Uterus (tissue), 4 donors: ENCODE measurements around the gene RTL1. TPM values are rescaled to one million over a fixed set of nuclear protein-coding genes. Genes with fewer than 3 reads are reported as not detected.

ENCODE experiments used
- DNase-seq, 2 donors: peaks; one replicate each; pipeline ENCODE4 v3.0.0-alpha.2; 2019 to 2020
- H3K27ac ChIP-seq, 2 donors: fragments of 200-600 bp; sonication (generic); 1 replicate in 1 of 2; 2 replicates in 1 of 2; pipeline ENCODE4 v1.5.1; 2016 to 2018
- H3K27me3 ChIP-seq, 2 donors: fragments of 200-600 bp; sonication (generic); one replicate each; pipeline ENCODE4 v1.5.1; 2018 to 2019; ENCODE audit warnings: control low read depth in 1 of 2
- H3K36me3 ChIP-seq, 2 donors: fragments of 200-600 bp; sonication (generic); one replicate each; pipeline ENCODE4 v1.5.1; 2019; ENCODE audit warnings: control low read depth in 1 of 2
- H3K4me1 ChIP-seq, 2 donors: fragments of 200-600 bp; sonication (generic); one replicate each; pipeline ENCODE4 v1.5.1; 2018 to 2019; ENCODE audit warnings: control low read depth in 1 of 2
- H3K4me3 ChIP-seq, 2 donors: fragments of 200-600 bp; sonication (generic); 1 replicate in 1 of 2; 2 replicates in 1 of 2; pipeline ENCODE4 v1.5.1; 2018 to 2019; ENCODE audit warnings: mild to moderate bottlenecking in 1 of 2
- H3K9me3 ChIP-seq, 2 donors: fragments of 200-600 bp; sonication (generic); one replicate each; pipeline ENCODE4 v1.5.1; 2019; ENCODE audit warnings: control low read depth in 1 of 2
- CTCF ChIP-seq, 4 experiments: fragments of 200-600 bp in 2 of 4; fragments of 450-650 bp in 2 of 4; sonication (generic) in 2 of 4; IDR thresholded peaks; one replicate each; pipeline ENCODE4 v1.5.1; 2016 to 2019; ENCODE audit warnings: antibody characterized with exemption in 4 of 4, mild to moderate bottlenecking in 2 of 4, moderate library complexity in 1 of 4
- POLR2A ChIP-seq, 2 donors: fragments of 450-650 bp; IDR thresholded peaks; one replicate each; pipeline ENCODE4 v1.6.1; 2016; ENCODE audit warnings: antibody characterized with exemption in 2 of 2, mild to moderate bottlenecking in 1 of 2, moderate library complexity in 1 of 2
- intact Hi-C: fragments of 100-400 bp; cut with DNase I; formaldehyde crosslinking; loops from one replicate; pipeline ENCODE4 v1.15.1; 2023; ENCODE audit warnings: low total_unique reads
- total RNA-seq, 4 donors: library from RNA; depleted of rRNA in 3 of 4; stranded (reverse); fragments of >200 nt in 3 of 4; gene quantifications; one replicate each; pipeline versions ENCODE4 v1.1.0 to v1.2.4, GENCODE V29; 2014 to 2023
- donor health status: DM: yes; HTN: yes; CAD: no.

The RTL1 gene
- total RNA-seq, 4 donors from 2014 or later: 0.21 TPM; not detected in 3

DNA sequence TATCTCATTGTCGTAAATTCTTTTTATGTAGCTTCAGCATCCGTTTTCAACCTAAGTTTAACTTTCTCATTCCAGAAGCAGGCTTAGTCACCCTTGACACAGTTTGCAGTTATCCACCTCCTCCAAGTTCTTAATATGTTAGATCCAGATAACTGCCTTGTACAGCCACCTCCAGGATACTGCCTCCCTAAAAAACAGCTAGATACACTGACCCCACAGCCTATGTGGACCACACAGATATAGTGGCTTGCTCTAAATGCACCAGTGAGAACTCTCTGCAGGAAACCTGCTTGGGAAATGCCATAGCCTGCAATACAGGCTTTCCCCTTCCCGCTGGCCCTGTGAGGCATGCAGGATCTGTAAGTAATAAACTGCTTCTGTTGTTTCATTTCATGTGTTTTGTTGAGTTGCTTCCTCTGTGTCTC lies 11.1 kb upstream of the RTL1 start:
- TF ChIP-seq CTCF (IDR thresholded peaks at IDR 0.05): no peak
- TF ChIP-seq POLR2A (IDR thresholded peaks at IDR 0.05): no peak
- intact Hi-C loops: no loop called here
- Histone ChIP-seq H3K4me1 (no peaks in the 10 kb centered on the region), H3K4me3 (no peak overlapping the region), H3K27me3 (no peaks in the 10 kb centered on the region), H3K36me3 (no peaks in the 10 kb centered on the region), H3K9me3 (no peaks in the 10 kb centered on the region), H3K27ac (no peak overlapping the region)
- DNase-seq: no peak

GRCh38 chr14:100911665-100912316 lies 8.3 kb upstream of the RTL1 start:
- no peak overlapping the region for H3K27ac ChIP-seq
- H3K4me3 ChIP-seq: no peak overlapping the region
- intact Hi-C loops: no loop called here
- no peak for TF ChIP-seq POLR2A (IDR thresholded peaks at IDR 0.05)
- TF ChIP-seq CTCF (IDR thresholded peaks at IDR 0.05): no peak
- H3K27me3 ChIP-seq: no peaks in the 10 kb centered on the region
- H3K9me3 ChIP-seq: no peaks in the 10 kb centered on the region
- no peaks in the 10 kb centered on the region for H3K36me3 ChIP-seq
- DNase-seq: no peak
- H3K4me1 ChIP-seq: no peaks in the 10 kb centered on the region

DNA sequence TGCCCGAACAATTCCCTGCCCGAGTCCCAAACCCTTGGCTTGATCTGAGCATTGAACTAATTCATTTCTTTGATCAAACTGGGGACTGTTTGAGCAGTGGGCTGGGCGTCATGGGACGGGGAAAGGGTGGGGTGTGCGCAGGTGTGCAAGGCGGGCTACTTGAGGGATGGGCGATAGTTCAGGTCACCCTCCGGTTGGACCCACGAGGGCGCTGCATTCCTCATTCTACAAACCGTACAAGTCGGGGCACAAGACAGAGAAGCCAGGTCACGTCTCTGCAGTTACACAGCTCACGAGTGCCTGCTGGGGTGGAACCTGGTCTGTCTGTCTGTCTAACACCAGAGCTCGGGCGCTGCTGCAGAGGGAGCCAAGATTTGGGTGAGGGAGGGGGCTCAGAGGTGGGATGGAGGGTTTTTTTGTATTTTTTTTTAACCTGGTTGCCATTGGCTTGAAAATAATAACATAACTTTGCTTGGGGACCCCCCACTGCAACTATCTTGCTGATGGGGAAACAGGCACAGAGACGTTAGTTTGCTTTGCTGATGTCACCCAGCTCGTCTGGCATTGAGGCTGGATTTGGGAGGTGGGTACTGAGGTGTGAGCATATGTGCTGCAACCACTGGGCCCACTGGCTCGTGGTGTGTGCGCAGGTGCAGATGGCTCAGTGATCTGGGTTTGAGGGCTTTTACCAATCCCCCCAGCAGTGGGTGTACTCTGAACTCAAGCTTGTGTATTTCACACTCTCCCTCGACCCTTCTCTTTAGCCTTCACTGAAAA lies 7.6 kb upstream of the RTL1 start:
- TF ChIP-seq POLR2A (IDR thresholded peaks at IDR 0.05) (no peak), CTCF (IDR thresholded peaks at IDR 0.05) (no peak)
- no peak for DNase-seq
- Histone ChIP-seq H3K27me3 (no peaks in the 10 kb centered on the region), H3K36me3 (no peaks in the 10 kb centered on the region), H3K9me3 (no peaks in the 10 kb centered on the region), H3K27ac (no peak overlapping the region), H3K4me1 (no peaks in the 10 kb centered on the region), H3K4me3 (no peak overlapping the region)
- intact Hi-C loops: no loop called here

DNA sequence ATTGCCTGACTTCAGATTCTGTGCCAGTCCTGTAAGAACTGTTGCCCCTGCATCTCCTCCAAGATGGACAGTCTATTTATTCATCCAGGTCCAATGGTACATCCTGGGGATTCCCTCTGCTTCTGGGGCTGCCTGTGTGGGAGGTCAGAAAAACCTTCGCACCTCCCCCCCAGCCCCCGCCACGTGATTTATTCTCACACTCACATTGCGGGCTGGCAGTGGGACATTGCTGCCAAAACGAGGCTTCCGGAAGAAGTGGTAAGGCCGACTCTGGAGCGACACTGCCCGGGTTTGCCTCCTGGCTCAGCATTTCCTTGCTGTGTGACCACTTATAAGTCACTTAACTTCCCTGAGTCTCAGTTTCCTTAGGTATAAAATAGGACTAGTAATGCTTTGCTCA lies 5.9 kb upstream of the RTL1 start:
- TF ChIP-seq POLR2A (IDR thresholded peaks at IDR 0.05): no peak
- TF ChIP-seq CTCF (IDR thresholded peaks at IDR 0.05): no peak
- Histone ChIP-seq H3K27ac (no peak overlapping the region), H3K4me1 (no peaks in the 10 kb centered on the region), H3K27me3 (no peaks in the 10 kb centered on the region), H3K9me3 (no peaks in the 10 kb centered on the region), H3K4me3 (no peak overlapping the region), H3K36me3 (no peaks in the 10 kb centered on the region)
- intact Hi-C loops: no loop called here
- DNase-seq: no peak

- Histone ChIP-seq H3K9me3 (no peaks in the 10 kb centered on the region), H3K27ac (no peak overlapping the region), H3K4me3 (no peak overlapping the region), H3K4me1 (no peaks in the 10 kb centered on the region), H3K27me3 (no peaks in the 10 kb centered on the region), H3K36me3 (no peaks in the 10 kb centered on the region)
- DNase-seq: no peak
- intact Hi-C loops: no loop called here
- no peak for TF ChIP-seq CTCF (IDR thresholded peaks at IDR 0.05)
- no peak for TF ChIP-seq POLR2A (IDR thresholded peaks at IDR 0.05)
Measured at GRCh38 chr14:100907240-100907639, 3.7 kb upstream of the RTL1 start.
